Left ventricle myocardium inferior (tissue), 1 donor: ENCODE results near the gene RBM39. TPM values are rescaled to one million over a fixed set of nuclear protein-coding genes. Genes with fewer than 3 reads are reported as not detected.
"Not testable (repeated sequence)": the region's sequence is repeated elsewhere in the genome, so short reads cannot be mapped to it uniquely, and the experiment has no call there.

Source experiments
- DNase-seq: peaks from one replicate; pipeline ENCODE4 v3.0.0-alpha.2; 2020
- H3K27ac ChIP-seq: fragments of 200-600 bp; replicated peaks from 2 replicates; pipeline ENCODE4 v1.8.0; 2021
- H3K27me3 ChIP-seq: fragments of 200-600 bp; 2 replicates; pipeline ENCODE4 v1.8.0; 2021; ENCODE audit warnings: low read depth
- H3K36me3 ChIP-seq: fragments of 200-600 bp; 2 replicates; pipeline ENCODE4 v1.8.0; 2021
- H3K4me1 ChIP-seq: fragments of 200-600 bp; 2 replicates; pipeline ENCODE4 v1.8.0; 2021
- H3K4me3 ChIP-seq: fragments of 200-600 bp; 2 replicates; pipeline ENCODE4 v1.8.0; 2021; ENCODE audit warnings: mild to moderate bottlenecking, moderate library complexity
- H3K9me3 ChIP-seq: fragments of 200-600 bp; replicated peaks from 2 replicates; pipeline ENCODE4 v1.8.0; 2021
- intact Hi-C: fragments of 100-400 bp; cut with micrococcal nuclease; formaldehyde crosslinking; loops from one replicate; pipeline ENCODE4 v1.11.0; 2022
- total RNA-seq: library from RNA; stranded (reverse); fragmentation: NEBNext Ultra II Directional; extraction: Animal tissue kit (Norgen Biotek cat#: 25700); gene quantifications from one replicate; pipeline ENCODE4 v1.2.1, GENCODE V29; 2021
- TF ChIP-seq, protein P1 (sequence below): fragments of 200-600 bp; IDR thresholded peaks from 2 replicates; pipeline ENCODE4 v1.8.0; 2021; ENCODE audit warnings: antibody characterized with exemption, mild to moderate bottlenecking, borderline replicate concordance
- donor health status: DM: no; HTN: yes; CAD: no; lungs with severe emphysema.

RBM39 gene
- total RNA-seq, 1 donor from 2014 or later = 128 TPM

DNA sequence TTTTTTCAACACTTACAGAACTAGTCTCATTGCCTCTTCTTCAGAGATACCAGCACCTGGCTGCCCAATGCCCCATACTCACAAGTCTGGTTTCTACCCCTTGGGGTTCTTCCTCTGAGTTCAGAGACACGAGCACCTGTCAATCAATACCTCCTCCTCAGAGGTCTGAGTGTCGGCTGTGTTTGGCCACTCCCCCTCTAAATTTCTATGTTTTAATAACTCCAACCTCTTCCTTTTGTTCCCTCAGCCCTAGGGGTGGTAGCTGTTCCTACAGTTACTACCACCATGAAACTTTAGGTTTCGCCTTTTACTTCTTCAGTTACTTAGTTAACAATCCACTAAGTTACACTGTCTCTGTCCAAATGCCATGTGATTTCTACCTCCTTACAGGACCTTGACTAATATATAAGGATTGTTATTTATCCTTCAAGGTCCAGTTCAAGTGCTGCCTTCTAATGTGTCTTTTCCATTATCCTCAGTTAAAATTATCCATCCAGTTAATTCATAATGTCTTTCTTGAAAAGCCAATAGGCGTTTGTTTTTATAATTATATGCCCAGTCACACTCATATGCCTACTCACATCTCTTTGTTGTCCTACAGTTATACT, 15.1 kb upstream of the RBM39 start:
- Histone ChIP-seq H3K4me1 (no peaks in the 10 kb centered on the region), H3K27me3 (no peaks in the 10 kb centered on the region), H3K4me3 (no peak overlapping the region), H3K27ac (no peak overlapping the region), H3K9me3 (no peaks in the 10 kb centered on the region), H3K36me3 (no peaks in the 10 kb centered on the region)
- DNase-seq = no peak
- intact Hi-C loops = no loop called here
- TF ChIP-seq, protein P1, sequence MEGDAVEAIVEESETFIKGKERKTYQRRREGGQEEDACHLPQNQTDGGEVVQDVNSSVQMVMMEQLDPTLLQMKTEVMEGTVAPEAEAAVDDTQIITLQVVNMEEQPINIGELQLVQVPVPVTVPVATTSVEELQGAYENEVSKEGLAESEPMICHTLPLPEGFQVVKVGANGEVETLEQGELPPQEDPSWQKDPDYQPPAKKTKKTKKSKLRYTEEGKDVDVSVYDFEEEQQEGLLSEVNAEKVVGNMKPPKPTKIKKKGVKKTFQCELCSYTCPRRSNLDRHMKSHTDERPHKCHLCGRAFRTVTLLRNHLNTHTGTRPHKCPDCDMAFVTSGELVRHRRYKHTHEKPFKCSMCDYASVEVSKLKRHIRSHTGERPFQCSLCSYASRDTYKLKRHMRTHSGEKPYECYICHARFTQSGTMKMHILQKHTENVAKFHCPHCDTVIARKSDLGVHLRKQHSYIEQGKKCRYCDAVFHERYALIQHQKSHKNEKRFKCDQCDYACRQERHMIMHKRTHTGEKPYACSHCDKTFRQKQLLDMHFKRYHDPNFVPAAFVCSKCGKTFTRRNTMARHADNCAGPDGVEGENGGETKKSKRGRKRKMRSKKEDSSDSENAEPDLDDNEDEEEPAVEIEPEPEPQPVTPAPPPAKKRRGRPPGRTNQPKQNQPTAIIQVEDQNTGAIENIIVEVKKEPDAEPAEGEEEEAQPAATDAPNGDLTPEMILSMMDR = no peak

DNA sequence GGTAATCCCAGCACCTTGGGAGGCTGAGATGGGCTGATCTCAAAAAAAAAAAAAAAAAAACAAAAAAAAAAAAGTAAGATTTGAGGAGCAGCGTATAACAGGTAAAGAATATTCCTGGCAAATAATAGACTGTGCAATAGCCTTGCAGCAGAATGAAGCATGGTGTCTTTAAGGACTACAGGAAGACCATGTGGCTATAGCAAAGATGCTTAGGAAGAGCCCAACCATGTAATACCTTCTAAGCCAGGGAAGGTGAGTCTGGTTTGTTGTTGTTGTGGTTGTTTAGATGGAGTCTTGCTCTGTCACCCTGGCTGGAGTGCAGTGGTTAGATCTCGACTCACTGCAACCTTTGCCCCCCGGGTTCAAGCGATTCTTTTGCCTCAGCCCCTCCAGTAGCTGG, 14.3 kb upstream of the RBM39 start:
- Histone ChIP-seq H3K27ac (no peak overlapping the region), H3K27me3 (no peaks in the 10 kb centered on the region)
- DNase-seq = no peak

DNA sequence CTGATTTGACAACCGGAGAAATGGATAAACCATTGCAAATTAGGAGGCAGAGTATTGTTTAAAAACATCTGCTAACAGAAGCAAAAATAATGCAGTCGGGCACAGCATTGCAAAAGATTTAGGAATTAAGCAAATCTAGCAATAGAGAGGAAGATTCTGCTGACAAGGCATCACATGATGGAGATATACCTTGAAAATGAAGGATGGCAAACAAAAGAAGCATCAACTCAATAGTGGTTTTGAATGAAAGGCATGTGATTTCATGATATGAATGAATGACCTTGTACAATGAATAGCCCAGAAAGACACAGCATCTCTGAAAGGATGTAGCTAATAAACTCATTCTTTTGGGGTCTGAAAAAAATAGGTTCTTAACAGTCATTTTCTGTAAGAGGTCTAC, 8.6 kb upstream of the RBM39 start:
- Histone ChIP-seq H3K4me3 (no peak overlapping the region), H3K27ac (no peak overlapping the region), H3K9me3 (no peaks in the 10 kb centered on the region), H3K27me3 (no peaks in the 10 kb centered on the region), H3K4me1 (no peaks in the 10 kb centered on the region), H3K36me3 (no peaks in the 10 kb centered on the region)
- intact Hi-C loops = no loop called here
- DNase-seq = no peak
- TF ChIP-seq, protein P1 = no peak

More for the DNA sequence above, 14.3 kb upstream of the RBM39 start:
- Histone ChIP-seq H3K36me3 (no peaks in the 10 kb centered on the region), H3K4me3 (no peak overlapping the region), H3K4me1 (no peaks in the 10 kb centered on the region), H3K9me3 (no peaks in the 10 kb centered on the region)
- intact Hi-C loops = no loop called here
- TF ChIP-seq, protein P1 = no peak

DNA sequence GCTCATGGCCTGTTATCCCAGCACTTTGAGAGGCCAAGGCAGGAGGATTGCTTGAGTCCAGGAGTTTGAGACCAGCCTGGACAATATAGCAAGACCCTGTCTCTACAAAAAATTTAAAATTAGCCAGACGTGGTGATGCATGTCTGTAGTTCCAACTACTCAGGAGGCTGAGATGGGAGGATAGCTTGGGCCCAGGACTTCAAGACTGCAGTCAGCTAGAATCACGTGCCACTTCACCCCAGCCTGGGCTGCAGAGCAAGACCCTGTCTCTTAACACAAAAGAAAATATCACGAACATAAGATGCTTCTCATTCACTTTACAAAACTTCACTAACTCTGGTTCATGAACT, 2.4 kb upstream of the RBM39 start:
- H3K4me3 ChIP-seq, H3K27me3 ChIP-seq, H3K9me3 ChIP-seq, DNase-seq, intact Hi-C loops: not testable (repeated sequence)
- Histone ChIP-seq H3K4me1 (peaks cover 40% of the 10 kb centered on the region), H3K27ac (peak overlapping the region; percentile 98), H3K36me3 (peaks cover 13% of the 10 kb centered on the region)

DNA sequence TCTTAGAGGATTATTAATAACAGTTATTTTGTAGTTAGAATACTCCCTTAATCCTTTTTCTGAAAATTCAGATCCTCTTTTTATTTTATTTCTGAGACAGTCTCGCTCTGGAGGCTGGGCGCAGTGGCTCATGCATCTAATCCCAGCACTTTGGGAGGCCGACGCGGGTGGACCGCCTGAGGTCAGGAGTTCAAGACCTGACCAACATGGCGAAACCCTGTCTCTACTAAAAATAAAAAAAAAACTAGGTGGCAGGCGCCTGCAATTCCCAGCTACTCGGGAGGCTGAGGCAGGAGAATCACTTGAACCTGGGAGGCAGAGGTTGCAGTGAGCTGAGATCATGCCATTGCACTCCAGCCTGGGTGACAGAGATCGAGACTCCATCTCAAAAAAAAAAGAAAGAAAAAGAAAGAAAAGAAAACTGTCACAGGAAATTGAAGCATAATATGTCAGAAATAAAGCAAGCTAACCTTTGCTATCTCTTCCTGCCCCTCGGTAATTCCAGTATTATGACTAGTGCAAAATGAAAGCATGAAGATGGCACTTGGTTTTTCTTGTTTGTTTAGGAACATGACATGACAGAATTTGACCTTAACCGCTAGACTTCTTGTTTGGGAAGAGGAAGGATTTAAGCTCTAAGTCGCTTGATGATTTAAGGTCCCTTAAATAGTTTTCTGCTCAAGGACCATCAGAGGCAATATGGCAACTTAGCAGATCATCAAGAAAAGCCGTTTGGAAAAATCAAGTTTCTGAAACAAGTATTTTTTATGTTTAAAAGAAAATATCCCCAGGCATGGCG, 1.8 kb upstream of the RBM39 start:
- no peak for DNase-seq
- no peaks in the 10 kb centered on the region for H3K9me3 ChIP-seq
- H3K4me1 ChIP-seq = peaks cover 46% of the 10 kb centered on the region
- intact Hi-C loops = no loop called here
- TF ChIP-seq, protein P1 = no peak
- H3K4me3 ChIP-seq = peak overlapping the region; percentile 93
- peak overlapping the region; percentile 98 for H3K27ac ChIP-seq
- H3K36me3 ChIP-seq = peaks cover 18% of the 10 kb centered on the region
- no peaks in the 10 kb centered on the region for H3K27me3 ChIP-seq

DNA sequence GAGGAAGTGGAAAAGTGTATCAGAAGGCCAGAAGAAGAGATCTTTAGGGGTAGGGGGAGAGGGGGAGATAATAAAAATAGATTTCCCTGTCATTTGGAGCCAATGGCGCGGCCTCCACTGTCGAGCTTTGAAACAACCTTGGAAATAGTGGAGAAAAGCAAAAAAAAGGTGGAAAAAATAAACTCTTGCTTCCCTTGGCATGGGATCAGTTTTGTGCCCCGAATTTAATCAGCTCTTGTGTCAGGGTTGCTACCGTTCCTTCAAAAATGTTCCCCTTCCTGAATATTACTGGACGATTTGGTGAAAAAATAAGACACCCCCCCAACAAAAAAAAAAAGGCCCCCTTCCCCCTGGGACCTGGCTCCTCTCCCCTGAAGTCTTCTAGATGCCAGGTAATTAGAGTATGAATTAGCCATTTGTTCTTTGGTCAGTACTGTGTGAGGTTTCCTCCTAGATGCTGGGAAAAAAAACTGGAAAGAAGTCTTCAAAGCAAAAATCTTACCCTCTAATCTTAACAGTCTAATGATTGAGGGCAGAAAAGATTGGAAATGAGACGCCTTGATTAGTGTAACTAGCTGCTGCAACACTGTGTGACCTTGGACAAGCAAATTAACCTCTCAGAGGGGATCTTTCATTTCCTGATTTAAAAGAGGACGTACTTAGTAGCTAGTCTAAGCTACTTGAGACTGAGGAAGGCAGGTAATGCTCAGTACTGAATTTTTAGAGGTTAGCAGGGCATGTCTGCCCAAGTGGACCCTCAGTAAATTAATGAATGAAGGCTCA, 872 bp upstream of the RBM39 start:
- intact Hi-C loops = no loop called here
- TF ChIP-seq, protein P1 = no peak
- Histone ChIP-seq H3K27ac (peak overlapping the region; percentile 98), H3K27me3 (no peaks in the 10 kb centered on the region), H3K9me3 (no peaks in the 10 kb centered on the region), H3K4me3 (peak overlapping the region; percentile 93), H3K36me3 (peaks cover 28% of the 10 kb centered on the region), H3K4me1 (peaks cover 56% of the 10 kb centered on the region)
- no peak for DNase-seq
